HCT116 (cell line): ENCODE results near the gene NR2E3. TPM values are rescaled to one million over a fixed set of nuclear protein-coding genes. Genes with fewer than 3 reads are reported as not detected.
A peak's percentile ranks its signal among the peaks of the same experiment; 100 is the strongest.

Experiments
- ATAC-seq: fragments of 200-7000 bp; cut with Tn5 transposase; 2 replicates; pipeline ENCODE4 v1.9.1; 2020; ENCODE audit warnings: mild to moderate bottlenecking, moderate library complexity
- BruUV-seq: library from RNA; stranded (reverse); fragments of 400-500 nt; replicated peaks from 2 replicates; lab custom pipeline; 2021; lab: Mats Ljungman, UMichigan
- CTCF ChIA-PET: fragments of 300-600 bp; sonication (Branson Sonifier 250); formaldehyde crosslinking; loops from one replicate; lab custom pipeline; 2021; ENCODE audit warnings: antibody characterized with exemption; lab: Charles Lee
- POLR2A ChIA-PET: fragments of 300-600, 350-600 bp; sonication (Branson Sonifier 250); formaldehyde crosslinking; loops from one replicate; lab custom pipeline; 2021; ENCODE audit warnings: antibody characterized with exemption; lab: Charles Lee
- RAD21 ChIA-PET, 2 experiments: fragments of 300-600 bp; sonication (Branson Sonifier 250); formaldehyde crosslinking; loops; one replicate each; lab custom pipeline; 2023; ENCODE audit warnings: low total read pairs in 2 of 2; ENCODE audit not compliant: uncharacterized antibody in 2 of 2, unreplicated experiment in 2 of 2, low non-redundant PET in 1 of 2; lab: Charles Lee
- DNase-seq: peaks from one replicate; pipeline ENCODE4 v3.0.0-alpha.2; 2010; ENCODE audit warnings: low read depth, low spot score
- H2AFZ ChIP-seq: fragments of 200-600 bp; shearing (Covaris generic), sonication (generic); 2 replicates; pipeline ENCODE4 v1.6.1; 2017; ENCODE audit warnings: low read depth, mixed run types, mixed read lengths, antibody characterized with exemption, low read length; ENCODE audit not compliant: poor library complexity, severe bottlenecking
- H3K27ac ChIP-seq: 2 replicates; pipeline ENCODE4 v1.5.1; 2012; ENCODE audit warnings: low read depth, low read length
- H3K27me3 ChIP-seq: fragments of 200-600 bp; sonication (generic); 2 replicates; pipeline ENCODE4 v1.6.1; 2016; ENCODE audit warnings: mixed run types, low read length, mixed read lengths; ENCODE audit not compliant: insufficient read depth
- H3K36me3 ChIP-seq, 2 experiments: fragments of 200-500 bp in 1 of 2; fragments of 200-600 bp in 1 of 2; sonication (Bioruptor generic) in 1 of 2; sonication (generic) in 1 of 2; 2 replicates each; pipeline versions ENCODE4 v1.5.1 to v1.6.1; 2014 to 2016; ENCODE audit warnings: low read length in 2 of 2, inconsistent platforms in 1 of 2, mixed read lengths in 1 of 2, mixed run types in 1 of 2; ENCODE audit not compliant: insufficient read depth in 2 of 2, control insufficient read depth in 1 of 2
- H3K4me1 ChIP-seq, 2 experiments: fragments of 200-600 bp in 1 of 2; sonication (generic) in 1 of 2; 2 replicates each; pipeline versions ENCODE4 v1.5.1 to v1.6.1; 2012 to 2017; ENCODE audit warnings: low read length in 2 of 2, inconsistent platforms in 1 of 2, mild to moderate bottlenecking in 1 of 2, mixed read lengths in 1 of 2, mixed run types in 1 of 2, moderate library complexity in 1 of 2; ENCODE audit not compliant: insufficient read depth in 2 of 2, control insufficient read depth in 1 of 2
- H3K4me2 ChIP-seq: fragments of 200-600 bp; sonication (generic); 2 replicates; pipeline ENCODE4 v1.6.1; 2017; ENCODE audit warnings: mixed run types, low read length, mixed read lengths
- H3K4me3 ChIP-seq, 2 experiments: fragments of 200-600 bp in 1 of 2; sonication (generic) in 1 of 2; replicated peaks in 1 of 2; 2 replicates each; pipeline ENCODE4 v1.5.1; 2011 to 2016; ENCODE audit warnings: low read length in 2 of 2, control low read depth in 1 of 2, low read depth in 1 of 2, mild to moderate bottlenecking in 1 of 2, mixed read lengths in 1 of 2, mixed run types in 1 of 2
- H3K79me2 ChIP-seq: fragments of 200-600 bp; sonication (generic); 2 replicates; pipeline ENCODE4 v1.6.1; 2017; ENCODE audit warnings: mild to moderate bottlenecking, mixed run types, low read length, moderate library complexity, mixed read lengths; ENCODE audit not compliant: insufficient read depth
- H3K9ac ChIP-seq: fragments of 200-600 bp; sonication (generic); 2 replicates; pipeline ENCODE4 v1.6.1; 2016; ENCODE audit warnings: low read length, mixed read lengths
- H3K9me2 ChIP-seq: fragments of 200-600 bp; sonication (generic), shearing (Covaris generic); 2 replicates; pipeline ENCODE4 v1.6.1; 2017; ENCODE audit warnings: mixed run types, mild to moderate bottlenecking, moderate library complexity; ENCODE audit not compliant: insufficient read depth
- H3K9me3 ChIP-seq, 2 experiments: fragments of 200-500 bp in 1 of 2; fragments of 200-600 bp in 1 of 2; sonication (Bioruptor generic) in 1 of 2; sonication (generic) in 1 of 2; 2 replicates each; pipeline ENCODE4 v1.6.1; 2014 to 2017; ENCODE audit warnings: low read length in 2 of 2, mixed read lengths in 2 of 2, inconsistent platforms in 1 of 2, low read depth in 1 of 2, mild to moderate bottlenecking in 1 of 2, mixed run types in 1 of 2, moderate library complexity in 1 of 2; ENCODE audit not compliant: control insufficient read depth in 1 of 2, insufficient read depth in 1 of 2
- H4K20me1 ChIP-seq: fragments of 200-600 bp; sonication (generic), shearing (Covaris generic); 2 replicates; pipeline ENCODE4 v1.6.1; 2017; ENCODE audit warnings: mixed run types, mild to moderate bottlenecking, moderate library complexity; ENCODE audit not compliant: insufficient read depth
- CBX3 ChIP-seq: IDR thresholded peaks from 2 replicates; pipeline ENCODE4 v1.6.1; 2012; ENCODE audit warnings: low read depth
- FOSL1 ChIP-seq: IDR thresholded peaks from 2 replicates; pipeline ENCODE4 v1.6.1; 2012; ENCODE audit warnings: low read depth
- JUND ChIP-seq: IDR thresholded peaks from 2 replicates; pipeline ENCODE4 v1.6.1; 2012
- RAD21 ChIP-seq: IDR thresholded peaks from 2 replicates; pipeline ENCODE4 v1.6.1; 2012; ENCODE audit warnings: low read depth, mild to moderate bottlenecking
- SIN3A ChIP-seq: IDR thresholded peaks from 2 replicates; pipeline ENCODE4 v1.6.1; 2012; ENCODE audit warnings: low read depth
- SP1 ChIP-seq: IDR thresholded peaks from 2 replicates; pipeline ENCODE4 v1.6.1; 2012; ENCODE audit warnings: low read depth
- TCF7L2 ChIP-seq: IDR thresholded peaks from 2 replicates; pipeline ENCODE4 v1.7.0; 2011; ENCODE audit warnings: borderline replicate concordance, inconsistent platforms; ENCODE audit not compliant: insufficient read depth, insufficient read length; ENCODE audit errors: extremely low read depth
- YY1 ChIP-seq: IDR thresholded peaks from 2 replicates; pipeline ENCODE4 v1.6.1; 2011; ENCODE audit warnings: low read length, low read depth, moderate library complexity, mild to moderate bottlenecking; ENCODE audit not compliant: insufficient replicate concordance; ENCODE audit errors: extremely low read depth
- ZNF274 ChIP-seq: fragments of 200-500 bp; sonication (Bioruptor generic); IDR thresholded peaks from 2 replicates; pipeline ENCODE4 v1.6.1; 2014; ENCODE audit warnings: mild to moderate bottlenecking, low read depth, low read length, inconsistent platforms
- intact Hi-C: fragments of 100-400 bp; cut with micrococcal nuclease; formaldehyde crosslinking; loops from 2 replicates; pipeline ENCODE4 v1.10.0; 2022
- total RNA-seq: library from RNA; stranded (reverse); gene quantifications from one replicate; pipeline ENCODE4 v1.2.1, GENCODE V29; 2021; ENCODE audit not compliant: unreplicated experiment
- TF ChIP-seq, protein P1 (sequence below), 3 experiments: fragments of 200-600 bp in 1 of 3; sonication (generic) in 1 of 3; IDR thresholded peaks in 2 of 3; conservative IDR thresholded peaks in 1 of 3; 2 replicates each; pipeline ENCODE4 v1.5.1; 2012 to 2017; ENCODE audit warnings: low read depth in 2 of 3, low read length in 2 of 3, antibody characterized with exemption in 1 of 3, borderline replicate concordance in 1 of 3, control low read depth in 1 of 3, mild to moderate bottlenecking in 1 of 3, mixed read lengths in 1 of 3, mixed run types in 1 of 3, moderate library complexity in 1 of 3; ENCODE audit not compliant: insufficient read depth in 1 of 3
- TF ChIP-seq, protein P2 (sequence below): IDR thresholded peaks from 2 replicates; pipeline ENCODE4 v1.6.1; 2012; ENCODE audit warnings: low read depth
- TF ChIP-seq, protein P3 (sequence below): IDR thresholded peaks from 2 replicates; pipeline ENCODE4 v1.6.1; 2012

Gene NR2E3
- total RNA-seq, 1 experiment from 2014 or later: 0.59 TPM

DNA sequence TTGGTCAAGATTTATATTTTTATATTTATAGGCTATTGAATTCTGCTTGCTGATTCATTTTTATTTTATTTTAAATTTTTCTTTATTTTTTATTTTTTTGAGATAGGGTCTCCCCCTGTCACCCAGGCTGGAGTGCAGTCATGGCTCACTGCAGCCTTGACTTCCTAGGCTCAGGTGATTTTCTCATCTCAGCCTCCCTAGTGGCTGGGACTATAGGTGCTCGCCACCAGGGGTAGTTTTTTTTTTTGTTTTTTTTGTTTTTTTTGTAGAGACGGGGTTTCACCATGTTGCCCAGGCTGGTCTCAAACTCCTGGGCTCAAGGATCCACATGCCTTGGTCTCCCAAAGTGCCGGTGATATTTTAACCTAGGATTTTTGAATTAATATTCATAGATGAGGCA lies 31.2 kb downstream of the NR2E3 start:
- no TSS peak for BruUV-seq
- CTCF ChIA-PET: no interaction called here
- ATAC-seq (peak; percentile 57; the same call in 1 of the 2 replicates), DNase-seq (no peak)
- Histone ChIP-seq H3K27me3 (no peaks in the 10 kb centered on the region), H3K4me3 (no peak overlapping the region), H3K9me2 (no peaks in the 10 kb centered on the region), H3K79me2 (no peaks in the 10 kb centered on the region), H4K20me1 (no peaks in the 10 kb centered on the region), H3K9me3 (no peaks in the 10 kb centered on the region), H3K9ac (no peak overlapping the region), H3K27ac (no peak overlapping the region), H3K36me3 (no peaks in the 10 kb centered on the region), H3K4me1 (no peaks in the 10 kb centered on the region), H3K4me2 (no peak overlapping the region), H2AFZ (no peak overlapping the region)
- POLR2A ChIA-PET: no interaction called here
- RAD21 ChIA-PET: no interaction called here
- TF ChIP-seq SIN3A: no peak
- TF ChIP-seq, protein P1, sequence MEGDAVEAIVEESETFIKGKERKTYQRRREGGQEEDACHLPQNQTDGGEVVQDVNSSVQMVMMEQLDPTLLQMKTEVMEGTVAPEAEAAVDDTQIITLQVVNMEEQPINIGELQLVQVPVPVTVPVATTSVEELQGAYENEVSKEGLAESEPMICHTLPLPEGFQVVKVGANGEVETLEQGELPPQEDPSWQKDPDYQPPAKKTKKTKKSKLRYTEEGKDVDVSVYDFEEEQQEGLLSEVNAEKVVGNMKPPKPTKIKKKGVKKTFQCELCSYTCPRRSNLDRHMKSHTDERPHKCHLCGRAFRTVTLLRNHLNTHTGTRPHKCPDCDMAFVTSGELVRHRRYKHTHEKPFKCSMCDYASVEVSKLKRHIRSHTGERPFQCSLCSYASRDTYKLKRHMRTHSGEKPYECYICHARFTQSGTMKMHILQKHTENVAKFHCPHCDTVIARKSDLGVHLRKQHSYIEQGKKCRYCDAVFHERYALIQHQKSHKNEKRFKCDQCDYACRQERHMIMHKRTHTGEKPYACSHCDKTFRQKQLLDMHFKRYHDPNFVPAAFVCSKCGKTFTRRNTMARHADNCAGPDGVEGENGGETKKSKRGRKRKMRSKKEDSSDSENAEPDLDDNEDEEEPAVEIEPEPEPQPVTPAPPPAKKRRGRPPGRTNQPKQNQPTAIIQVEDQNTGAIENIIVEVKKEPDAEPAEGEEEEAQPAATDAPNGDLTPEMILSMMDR (IDR thresholded peaks at IDR 0.05 in 2 of 3, conservative IDR thresholded peaks at IDR 0.05 in 1 of 3; ENCODE audit: borderline replicate concordance in 1 of 3, insufficient read depth in 1 of 3, low read depth in 2 of 3, low read length in 2 of 3): 0 out of 6 replicates have a peak, but pooled peaks of 1 of the 3 experiments have one; percentile 11
- intact Hi-C loops: no loop called here

DNA sequence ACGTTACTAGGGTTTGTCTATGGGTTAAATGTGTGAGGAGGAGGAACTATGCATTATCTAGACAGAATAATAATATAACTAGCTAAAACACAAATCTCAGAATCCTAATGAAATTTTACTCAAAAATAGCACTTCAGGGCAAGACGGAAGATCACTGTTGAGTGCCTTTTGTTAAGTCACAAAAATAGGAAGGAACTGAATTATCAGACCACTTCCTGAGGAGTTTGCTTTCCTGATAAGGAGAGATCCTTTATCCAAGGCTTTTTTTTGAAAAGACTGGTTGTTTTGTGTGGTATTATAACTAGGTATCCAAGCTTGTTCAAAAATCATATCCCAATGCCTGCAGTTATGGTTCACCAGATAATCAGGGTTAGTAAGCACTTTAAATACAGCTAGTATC lies 34.6 kb downstream of the NR2E3 start:
- CTCF ChIA-PET: no interaction called here
- Histone ChIP-seq H3K4me2 (no peak overlapping the region), H3K36me3 (peaks cover 0 to 1% of the 10 kb centered on the region in 2 experiments; a peak in 1 of 4 replicates), H3K79me2 (no peaks in the 10 kb centered on the region), H4K20me1 (no peaks in the 10 kb centered on the region), H3K9me3 (no peaks in the 10 kb centered on the region), H3K9ac (no peak overlapping the region), H3K27ac (no peak overlapping the region), H3K9me2 (no peaks in the 10 kb centered on the region), H3K27me3 (no peaks in the 10 kb centered on the region), H2AFZ (no peak overlapping the region), H3K4me3 (no peak overlapping the region), H3K4me1 (no peaks in the 10 kb centered on the region)
- no TSS peak for BruUV-seq
- RAD21 ChIA-PET: no interaction called here
- POLR2A ChIA-PET: no interaction called here
- DNase-seq (no peak), ATAC-seq (no peak)
- intact Hi-C loops: no loop called here
- TF ChIP-seq FOSL1: no peak
- TF ChIP-seq, protein P1 (IDR thresholded peaks at IDR 0.05 in 2 of 3, conservative IDR thresholded peaks at IDR 0.05 in 1 of 3; ENCODE audit: borderline replicate concordance in 1 of 3, insufficient read depth in 1 of 3, low read depth in 2 of 3, low read length in 2 of 3): no peak
- TF ChIP-seq, protein P2, sequence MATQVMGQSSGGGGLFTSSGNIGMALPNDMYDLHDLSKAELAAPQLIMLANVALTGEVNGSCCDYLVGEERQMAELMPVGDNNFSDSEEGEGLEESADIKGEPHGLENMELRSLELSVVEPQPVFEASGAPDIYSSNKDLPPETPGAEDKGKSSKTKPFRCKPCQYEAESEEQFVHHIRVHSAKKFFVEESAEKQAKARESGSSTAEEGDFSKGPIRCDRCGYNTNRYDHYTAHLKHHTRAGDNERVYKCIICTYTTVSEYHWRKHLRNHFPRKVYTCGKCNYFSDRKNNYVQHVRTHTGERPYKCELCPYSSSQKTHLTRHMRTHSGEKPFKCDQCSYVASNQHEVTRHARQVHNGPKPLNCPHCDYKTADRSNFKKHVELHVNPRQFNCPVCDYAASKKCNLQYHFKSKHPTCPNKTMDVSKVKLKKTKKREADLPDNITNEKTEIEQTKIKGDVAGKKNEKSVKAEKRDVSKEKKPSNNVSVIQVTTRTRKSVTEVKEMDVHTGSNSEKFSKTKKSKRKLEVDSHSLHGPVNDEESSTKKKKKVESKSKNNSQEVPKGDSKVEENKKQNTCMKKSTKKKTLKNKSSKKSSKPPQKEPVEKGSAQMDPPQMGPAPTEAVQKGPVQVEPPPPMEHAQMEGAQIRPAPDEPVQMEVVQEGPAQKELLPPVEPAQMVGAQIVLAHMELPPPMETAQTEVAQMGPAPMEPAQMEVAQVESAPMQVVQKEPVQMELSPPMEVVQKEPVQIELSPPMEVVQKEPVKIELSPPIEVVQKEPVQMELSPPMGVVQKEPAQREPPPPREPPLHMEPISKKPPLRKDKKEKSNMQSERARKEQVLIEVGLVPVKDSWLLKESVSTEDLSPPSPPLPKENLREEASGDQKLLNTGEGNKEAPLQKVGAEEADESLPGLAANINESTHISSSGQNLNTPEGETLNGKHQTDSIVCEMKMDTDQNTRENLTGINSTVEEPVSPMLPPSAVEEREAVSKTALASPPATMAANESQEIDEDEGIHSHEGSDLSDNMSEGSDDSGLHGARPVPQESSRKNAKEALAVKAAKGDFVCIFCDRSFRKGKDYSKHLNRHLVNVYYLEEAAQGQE: no peak
- no peak for TF ChIP-seq CBX3
- no peak for TF ChIP-seq YY1
- TF ChIP-seq SP1: no peak
- TF ChIP-seq RAD21: no peak
- TF ChIP-seq, protein P3, sequence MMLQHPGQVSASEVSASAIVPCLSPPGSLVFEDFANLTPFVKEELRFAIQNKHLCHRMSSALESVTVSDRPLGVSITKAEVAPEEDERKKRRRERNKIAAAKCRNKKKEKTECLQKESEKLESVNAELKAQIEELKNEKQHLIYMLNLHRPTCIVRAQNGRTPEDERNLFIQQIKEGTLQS: no peak
- TF ChIP-seq JUND: no peak
- TF ChIP-seq TCF7L2: no peak
- no peak for TF ChIP-seq ZNF274
